HG03064 (cell line): ENCODE measurements around the gene STK38L.
"Not testable (repeated sequence)": the region's sequence is repeated elsewhere in the genome, so short reads cannot be mapped to it uniquely, and the experiment has no call there.

Experiments used
- ATAC-seq: cut with Tn5 transposase; IDR thresholded peaks from one replicate; pipeline ENCODE4 v1.9.1; 2021; ENCODE audit warnings: low read depth; ENCODE audit not compliant: unreplicated experiment

The STK38L gene

DNA sequence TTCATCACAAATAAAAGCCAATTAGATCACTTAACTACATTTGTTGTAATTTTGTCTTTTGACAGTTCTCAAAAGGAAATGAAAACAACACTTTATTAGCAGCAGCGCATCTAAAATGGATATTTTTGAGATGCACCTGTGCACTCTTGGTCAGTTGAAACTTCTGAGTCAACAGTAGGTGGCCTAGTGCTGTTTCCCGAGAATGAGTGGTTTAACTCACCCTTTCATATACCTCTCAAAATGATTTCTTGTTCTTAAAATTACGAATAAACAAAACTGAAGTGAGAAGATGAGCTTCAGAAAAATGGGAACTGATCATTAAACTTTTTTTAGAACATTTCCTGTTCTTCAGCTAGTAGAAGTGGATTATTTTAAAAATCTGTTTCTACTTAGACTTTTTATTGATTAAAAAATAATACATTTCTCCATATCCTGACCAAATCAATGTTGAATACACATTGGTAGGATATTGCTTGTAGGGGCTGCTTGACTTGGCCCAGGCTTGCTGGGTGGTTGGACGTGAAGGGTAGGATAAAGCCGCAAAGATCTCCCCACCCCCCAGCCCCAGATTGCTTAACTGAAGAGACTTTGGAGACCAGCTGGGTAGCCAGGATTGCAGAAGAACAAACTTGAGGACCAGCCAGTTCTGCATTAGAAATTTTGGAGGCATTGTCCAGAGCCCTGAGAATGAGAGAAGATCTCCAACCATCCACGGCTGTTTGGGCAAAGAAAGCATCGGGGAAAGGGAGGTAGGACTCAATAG, 22.3 kb upstream of the STK38L start:
- ATAC-seq: peak; percentile 72

DNA sequence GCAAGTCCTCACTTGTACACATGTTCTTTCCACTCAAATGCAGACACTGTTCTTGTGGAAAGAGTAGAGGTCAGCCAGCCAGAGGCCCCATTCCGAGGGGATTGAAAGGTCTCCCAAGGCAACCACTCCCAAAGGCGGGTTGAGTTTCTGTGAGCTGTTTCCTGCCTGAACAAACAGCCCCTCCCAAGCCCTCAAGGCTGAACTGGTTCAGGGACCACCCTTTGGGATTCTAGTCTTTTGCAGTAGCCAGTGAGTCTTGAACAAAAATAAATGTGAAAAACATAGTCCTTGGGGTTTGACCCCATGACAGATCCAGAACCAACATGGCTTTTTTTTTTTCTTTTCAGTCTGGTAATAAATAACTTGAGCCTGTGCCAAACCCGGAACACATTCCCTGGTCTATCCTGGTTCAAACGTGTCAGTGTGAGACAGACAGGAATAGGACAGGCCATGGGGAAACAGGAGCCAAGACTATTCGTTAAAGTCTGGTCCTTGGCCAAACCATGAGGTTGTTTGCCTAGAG, 17.6 kb upstream of the STK38L start:
- no peak for ATAC-seq

DNA sequence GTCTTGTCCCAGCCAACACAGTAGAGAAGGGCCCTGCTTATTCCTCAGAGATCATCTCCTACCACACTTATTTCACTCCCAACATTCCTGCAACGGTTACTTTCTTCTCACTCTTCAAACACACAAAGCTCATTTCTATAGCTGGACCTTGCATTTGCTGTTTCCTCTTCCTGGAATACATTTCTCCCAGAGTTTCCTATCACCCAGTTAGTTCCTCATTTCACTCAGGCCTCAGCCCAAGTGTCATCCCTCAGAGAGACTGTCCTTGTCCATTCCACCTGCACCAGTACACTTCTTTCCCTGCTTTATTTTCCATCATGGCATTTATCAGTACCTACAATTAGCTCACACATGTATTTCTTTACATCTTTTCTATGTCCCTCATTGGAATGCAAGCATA, 14.7 kb upstream of the STK38L start:
- ATAC-seq: no peak

DNA sequence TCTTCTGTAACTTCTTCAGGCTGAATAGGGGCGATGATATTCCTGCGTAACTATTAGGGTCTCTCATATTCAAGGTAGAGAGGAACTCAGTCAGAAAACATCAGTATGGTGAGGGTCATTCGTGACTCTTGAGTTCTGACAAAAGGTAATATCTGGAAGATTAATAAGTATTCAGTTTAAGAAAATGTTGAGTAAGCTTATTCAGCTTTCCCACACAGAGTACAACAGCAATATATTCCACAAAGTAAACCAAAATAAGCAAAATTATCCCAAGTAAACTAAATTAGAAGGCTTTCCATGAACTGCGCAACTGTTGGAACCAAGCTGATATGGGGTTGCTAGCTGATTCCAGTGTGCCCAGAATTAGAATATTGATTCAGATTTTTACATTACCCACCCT, 12.7 kb upstream of the STK38L start:
- not testable (repeated sequence) for ATAC-seq

DNA sequence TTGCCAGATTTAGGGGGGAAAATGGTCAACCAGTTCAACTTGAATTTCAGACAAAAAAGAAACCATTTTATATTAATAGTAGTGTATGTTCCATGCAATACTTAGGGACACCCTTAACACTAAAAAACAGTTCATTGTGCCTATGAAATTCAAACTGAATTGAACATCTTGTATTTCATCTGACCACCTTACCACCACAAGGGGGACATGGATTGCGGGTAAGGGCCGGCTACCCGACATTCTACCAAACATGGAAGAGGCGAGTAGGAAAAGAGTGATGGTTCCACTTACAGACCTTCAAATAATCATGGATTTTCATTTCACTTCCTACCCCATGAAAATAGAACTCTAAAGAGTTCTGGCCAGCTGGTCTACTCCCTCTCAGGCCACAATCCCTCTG, 10.3 kb upstream of the STK38L start:
- no peak for ATAC-seq

DNA sequence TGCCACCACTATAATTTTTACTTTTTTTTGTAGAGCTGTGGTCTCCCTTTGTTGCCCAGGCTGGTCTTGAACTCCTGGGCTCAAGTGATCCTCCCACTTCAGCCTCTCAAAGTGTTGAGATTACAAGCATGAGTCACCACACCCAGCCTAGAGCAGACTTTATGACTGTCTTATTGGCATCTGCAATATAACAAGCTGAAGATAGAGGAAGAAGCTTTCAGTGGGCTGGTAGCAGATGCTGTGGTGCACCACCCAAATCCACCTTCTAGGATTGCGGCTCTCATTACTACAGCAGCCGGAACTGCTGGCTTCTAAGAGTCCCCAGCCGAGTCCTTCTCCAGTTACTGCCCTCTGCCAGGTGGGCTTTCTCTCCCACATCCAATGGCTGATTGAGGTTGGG, 7.6 kb upstream of the STK38L start:
- no peak for ATAC-seq

DNA sequence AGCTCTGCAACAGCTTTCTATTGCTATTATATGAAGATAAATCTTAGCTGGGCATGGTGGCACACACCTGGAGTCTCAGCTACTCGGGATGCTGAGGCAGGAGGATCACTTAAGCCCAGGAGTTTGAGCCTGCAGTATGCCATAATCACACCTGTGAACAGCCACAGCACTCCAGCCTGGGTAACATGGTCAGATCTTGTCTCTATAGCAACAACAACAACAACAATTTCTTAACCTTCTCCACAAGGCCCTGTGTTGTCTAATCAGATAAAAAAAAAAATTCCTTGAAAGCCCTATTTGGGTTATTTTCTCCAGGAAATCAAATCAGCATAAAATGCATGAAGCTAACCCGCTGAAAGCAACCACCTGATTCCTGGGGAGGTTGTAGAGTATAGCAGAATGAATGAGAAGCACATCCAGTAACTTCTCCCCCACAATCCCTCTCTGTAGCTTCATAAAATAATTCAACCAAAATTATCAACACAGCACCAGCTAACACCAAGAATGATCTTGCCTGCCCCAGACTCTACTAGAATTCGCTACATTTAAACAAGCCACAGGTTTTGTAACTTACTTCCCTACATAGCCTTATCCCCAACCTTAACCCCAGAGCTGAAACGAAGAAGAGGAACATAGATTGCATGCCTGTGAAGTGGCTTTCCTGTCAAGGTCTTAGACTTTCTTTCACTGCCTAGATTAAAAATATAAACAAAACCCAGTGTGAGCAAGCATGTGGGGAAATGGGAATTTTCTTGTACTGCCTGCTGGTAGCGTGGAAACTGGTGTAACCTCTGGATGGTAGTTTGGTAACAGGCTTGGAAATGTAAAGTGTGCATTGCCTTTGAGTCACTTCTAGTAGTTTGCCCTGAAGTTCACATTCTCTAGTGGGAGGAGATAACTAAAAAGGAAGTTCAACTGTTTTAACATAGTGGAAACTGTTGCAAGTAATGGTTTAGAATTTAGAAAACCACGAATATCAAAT, 6.0 kb upstream of the STK38L start:
- peak; percentile 62 for ATAC-seq

DNA sequence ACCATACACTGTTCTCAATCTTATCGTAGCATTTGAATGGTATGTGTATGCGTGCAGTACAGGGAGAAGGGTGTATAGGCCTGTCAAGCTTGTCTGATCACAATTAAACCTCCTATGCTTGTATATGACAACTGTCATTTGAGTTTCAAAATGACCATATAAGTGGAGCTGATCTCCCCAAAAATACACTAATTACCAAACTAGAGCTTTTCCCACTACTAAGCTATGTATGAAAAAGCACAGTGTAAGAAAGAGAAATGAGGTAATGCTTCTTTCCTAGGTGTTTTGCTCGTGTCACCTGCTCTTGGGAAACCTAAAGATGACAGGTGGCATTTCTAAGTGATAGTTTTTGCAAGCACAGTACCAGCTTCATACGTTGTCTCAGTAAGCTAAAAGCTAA, 1.1 kb upstream of the STK38L start:
- no peak for ATAC-seq

DNA sequence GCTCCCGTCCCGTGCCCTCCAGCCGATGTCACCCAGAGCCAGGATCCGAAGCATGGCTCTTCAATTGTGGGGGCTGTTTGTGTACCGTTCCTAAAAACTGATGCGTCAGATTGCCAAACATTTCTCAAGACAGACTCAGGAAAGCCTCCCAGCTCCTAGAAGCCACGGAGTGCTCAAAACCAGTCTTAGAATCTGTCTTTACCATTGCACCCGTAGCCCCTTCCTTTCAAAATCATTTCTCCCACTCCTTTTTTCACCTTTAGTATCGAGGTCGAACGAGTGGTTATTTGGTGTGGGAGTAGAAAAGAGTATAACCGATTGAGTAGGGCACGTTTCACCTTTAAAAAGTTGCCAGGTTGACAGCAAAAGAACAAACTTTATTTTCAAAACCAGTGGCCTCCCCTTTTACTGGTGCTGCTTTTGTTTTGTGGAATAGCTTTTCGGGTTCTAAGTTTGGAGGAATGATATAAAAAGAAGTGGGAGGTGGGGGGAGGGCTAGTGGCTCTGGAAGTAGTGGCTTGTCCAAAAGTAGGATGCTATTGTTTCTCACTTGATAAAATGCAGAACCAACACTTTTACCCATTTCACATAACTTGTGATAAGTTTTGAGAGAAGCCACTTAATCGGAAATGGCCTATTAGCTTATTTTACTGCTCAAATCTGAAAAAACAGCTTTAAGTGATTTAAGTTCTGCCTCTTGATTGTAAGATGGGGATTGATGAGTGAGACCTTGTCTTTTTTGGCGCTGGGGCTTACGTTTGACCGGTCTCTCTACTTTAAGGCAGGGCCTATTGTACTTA, 803 bp downstream of the STK38L start:
- no peak for ATAC-seq

DNA sequence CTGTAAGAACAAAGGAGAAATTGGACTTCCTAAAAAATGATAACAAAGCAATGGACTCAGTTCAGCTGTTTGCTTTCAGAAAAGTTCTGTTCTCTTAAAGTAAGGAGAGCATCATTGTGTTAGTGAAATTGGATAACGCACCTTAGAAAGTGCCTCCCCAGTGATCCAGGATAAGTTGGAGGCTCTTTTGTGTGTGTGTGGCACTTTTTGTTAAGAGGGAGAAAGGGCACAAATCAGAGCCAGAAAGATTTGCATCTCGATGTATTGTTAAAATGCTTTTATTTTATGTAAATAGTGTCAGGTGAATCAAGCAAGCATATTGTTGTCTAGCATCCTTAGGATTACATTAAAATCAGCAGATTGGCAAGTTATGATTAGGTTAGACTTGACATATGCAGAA, 2.1 kb downstream of the STK38L start:
- no peak for ATAC-seq

DNA sequence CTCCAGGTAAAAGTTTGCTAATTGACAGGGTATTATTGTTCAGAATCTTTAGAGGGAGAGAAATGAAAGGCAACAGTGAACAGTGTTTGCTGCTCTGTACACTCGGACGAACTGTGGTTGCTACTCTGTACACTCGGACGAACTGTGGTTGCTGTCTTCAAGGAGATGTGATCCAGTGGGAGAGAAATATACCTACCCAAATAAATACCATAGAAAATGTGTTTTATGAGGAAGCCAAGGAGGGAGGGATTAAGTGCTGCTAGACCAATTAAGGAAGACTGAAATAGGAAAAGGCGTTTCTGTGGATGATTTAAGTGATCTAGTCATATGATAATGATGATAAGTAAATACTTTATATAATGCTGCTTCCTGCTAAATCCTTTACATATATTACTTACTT, 2.7 kb downstream of the STK38L start:
- ATAC-seq: no peak

DNA sequence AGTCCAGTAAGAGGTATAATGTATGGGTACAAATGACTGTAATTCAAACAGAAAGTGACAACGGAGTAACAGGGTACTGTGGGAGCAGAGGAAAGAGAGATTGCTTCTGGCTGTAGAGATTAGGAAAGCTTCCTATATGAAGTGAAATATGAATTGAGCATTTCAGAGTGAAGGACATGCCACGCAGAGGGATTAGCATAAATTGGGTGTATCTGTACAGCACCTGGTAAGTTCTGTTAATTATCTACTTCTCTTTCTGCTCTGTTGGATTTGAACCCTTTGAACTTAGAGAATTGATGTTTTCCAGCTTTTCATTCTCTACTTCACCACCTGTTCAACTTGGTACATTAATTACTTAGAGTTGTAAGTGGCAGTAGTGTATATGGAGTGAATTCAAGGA, 8.8 kb downstream of the STK38L start:
- ATAC-seq: no peak

DNA sequence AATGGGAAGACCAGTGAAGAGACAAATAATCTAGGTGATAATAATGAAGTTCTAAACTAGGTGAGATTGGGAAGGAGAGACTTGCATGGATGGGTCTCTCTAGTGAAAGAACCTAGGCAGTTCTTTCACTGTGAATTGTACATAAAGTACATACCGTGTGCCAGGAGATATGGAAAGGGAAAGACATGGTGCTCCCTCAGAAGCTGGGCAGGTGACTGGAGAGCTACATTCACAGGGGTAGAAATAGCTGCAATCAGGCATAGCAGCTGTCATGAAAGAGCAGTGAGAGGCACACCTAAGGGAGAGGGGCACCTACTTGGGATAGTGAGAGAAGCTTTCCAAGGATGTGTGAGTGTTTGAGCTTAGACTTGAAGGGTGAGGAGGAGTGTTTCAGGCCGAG, 9.3 kb downstream of the STK38L start:
- no peak for ATAC-seq

DNA sequence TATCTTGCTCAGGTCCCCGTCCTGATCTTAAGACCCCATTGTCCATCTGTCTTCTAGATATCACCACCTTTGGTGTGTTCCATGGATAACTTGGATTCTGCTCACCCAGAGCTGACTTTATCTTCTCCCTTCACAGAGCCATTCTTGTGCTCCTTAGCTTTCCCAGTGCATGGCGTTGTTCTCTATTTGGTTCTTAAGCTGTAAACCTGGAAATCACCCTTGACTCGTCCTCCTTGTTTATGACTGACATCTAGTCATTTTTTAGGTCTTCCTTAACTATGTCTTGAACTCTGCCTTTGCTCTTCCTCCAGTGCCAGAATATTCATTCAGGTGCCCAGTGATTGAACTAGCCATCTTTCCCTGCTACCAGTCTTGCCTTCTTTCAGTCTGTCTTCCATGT, 11.7 kb downstream of the STK38L start:
- ATAC-seq: no peak

DNA sequence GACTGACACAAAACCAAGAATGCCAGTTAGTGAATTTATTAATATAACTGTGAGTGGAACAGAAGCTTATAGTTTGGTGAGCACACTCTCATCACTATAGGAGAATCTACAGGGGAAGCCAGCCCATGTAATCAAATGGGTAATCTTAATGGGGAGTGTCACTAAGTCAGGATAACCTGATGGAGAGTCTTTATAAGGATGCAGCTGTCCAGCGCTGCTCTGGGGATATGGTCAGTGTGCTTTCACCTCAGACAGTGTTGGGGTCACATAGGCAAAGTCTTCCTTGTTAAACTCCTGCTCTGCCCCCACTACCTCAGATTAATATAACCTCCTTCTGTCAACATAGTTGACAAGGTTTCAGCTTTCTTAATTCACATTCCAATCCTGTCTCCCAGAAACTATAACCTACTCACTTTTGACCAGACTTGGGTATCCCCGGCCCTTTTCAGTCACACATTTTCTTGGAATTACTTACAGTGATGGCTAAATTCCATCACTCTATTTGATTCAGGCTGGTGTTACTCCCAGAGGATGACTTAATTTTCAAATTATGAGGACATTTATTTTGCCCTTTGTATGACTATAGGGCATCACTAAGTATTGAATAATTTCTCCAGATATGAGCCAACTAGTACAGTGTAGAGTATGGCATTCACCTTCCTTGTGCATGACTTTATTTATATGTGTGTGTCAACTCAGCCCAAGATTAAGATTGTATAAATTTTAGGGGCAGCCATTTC, 13.2 kb downstream of the STK38L start:
- no peak for ATAC-seq

DNA sequence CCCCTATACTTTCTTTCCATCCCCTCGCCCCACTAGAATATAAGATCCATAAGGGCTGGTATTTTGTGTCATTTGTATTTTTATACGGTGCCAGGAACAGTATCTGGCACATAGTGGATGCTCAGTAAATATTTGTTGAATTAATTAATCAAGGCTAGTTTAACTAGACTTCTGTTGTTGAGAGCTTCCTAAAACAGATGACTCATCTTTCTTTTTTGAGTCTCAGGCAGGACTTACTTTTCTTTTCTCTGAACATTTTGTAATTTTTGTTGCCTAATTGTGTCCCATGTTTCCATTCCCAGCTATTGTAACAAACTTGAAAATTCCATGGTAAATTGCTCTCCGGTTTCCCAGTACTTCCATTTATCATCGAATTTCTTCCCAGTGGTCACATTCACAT, 16.7 kb downstream of the STK38L start:
- no peak for ATAC-seq

DNA sequence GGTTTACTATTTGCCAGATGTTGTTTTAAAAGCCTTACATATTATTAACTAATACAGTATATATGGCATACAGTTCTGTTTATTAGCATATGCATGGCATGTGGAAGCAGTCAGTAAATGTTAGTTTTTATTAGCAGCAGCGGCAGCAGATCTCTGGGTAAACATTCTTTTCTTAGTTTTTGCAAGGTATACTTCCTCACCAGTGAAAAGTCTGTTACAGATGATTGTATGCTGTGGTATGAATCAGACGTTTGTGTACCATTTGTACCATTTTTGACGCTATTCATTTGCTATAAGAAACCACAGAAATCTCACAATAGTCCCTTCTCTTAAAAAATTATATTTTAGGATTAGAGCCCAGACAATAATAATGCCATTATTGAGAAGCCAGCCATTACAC, 17.8 kb downstream of the STK38L start:
- ATAC-seq: no peak

DNA sequence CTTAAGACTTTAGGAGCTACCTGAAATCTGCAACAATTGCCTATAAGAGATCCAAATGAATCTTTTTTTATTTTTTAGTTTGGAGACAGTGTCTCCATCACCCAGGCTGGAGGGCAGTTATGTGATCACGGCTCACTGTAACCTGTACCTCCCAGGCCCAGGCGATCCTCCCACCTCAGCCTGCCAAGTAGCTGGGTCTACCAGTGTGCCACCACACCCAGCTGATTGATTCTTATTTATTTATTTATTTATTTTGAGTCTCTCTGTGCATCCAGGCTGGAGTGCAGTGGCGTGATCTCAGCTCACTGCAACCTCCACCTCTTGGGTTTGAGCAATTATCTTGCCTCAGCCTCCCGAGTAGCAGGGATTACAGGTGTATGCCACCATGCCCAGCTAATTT, 26.1 kb downstream of the STK38L start:
- ATAC-seq: no peak

DNA sequence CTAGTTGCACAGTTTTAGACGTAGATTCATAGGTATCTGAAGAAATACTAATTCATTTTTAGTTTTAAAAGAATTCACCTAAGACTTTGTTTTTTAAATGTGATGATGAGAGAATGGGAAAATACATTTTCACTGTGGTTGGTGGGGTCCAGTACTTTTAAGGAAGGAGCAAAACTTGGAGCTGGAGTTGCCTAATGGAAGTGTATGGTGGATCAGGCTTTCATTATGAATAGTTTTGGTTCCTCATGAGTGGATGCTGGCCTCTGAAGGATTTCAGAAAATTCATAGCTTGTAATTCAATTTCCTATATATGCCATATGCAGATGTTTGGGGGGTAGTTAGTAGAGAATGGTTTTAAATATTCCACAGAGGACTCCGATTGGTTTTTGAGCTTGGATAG, 27.1 kb downstream of the STK38L start:
- ATAC-seq: no peak

DNA sequence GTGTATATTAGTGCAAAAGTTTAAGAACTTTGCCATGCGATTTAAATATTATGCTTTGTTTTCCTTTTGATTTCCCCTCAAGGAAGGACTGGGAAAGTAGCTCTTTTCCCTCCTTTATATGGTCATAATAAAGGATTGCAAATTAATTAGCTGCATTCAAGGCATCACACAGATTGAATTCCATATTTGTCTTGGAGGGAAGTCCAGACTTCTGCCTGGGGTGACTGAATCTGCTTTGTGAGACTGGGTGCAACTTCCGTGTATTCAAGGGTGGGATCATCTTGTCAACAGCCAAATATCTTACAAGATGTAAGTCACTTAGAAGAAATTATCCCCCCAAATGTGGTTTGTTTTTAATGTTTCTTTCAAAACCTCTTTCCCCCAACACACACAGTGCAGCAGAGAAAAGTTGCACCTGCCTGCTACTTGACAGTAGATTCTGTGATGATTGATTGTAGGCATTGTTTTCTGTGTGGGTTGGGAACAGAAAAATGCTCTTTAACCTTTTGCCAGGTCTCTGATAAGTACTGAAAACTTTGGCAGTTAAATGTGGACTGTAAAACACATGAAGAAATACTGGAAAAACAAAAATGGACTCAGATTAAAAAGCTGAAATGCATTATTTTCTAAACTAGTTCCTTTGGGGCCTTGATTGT, 28.4 kb downstream of the STK38L start:
- ATAC-seq: no peak
